Ovary (tissue), 9 donors: ENCODE data around the gene CHRNE. TPM values are rescaled to one million over a fixed set of nuclear protein-coding genes. Genes with fewer than 3 reads are reported as not detected.

Experiments used
- DNase-seq, 5 donors: peaks; one replicate each; pipeline ENCODE4 v3.0.0-alpha.2; 2019 to 2020
- H3K27ac ChIP-seq, 2 donors: fragments of 200-600 bp; one replicate each; pipeline versions ENCODE4 v1.5.1 to v1.8.0; 2019 to 2022
- H3K27me3 ChIP-seq: fragments of 200-600 bp; one replicate; pipeline ENCODE4 v1.8.0; 2022
- H3K36me3 ChIP-seq: fragments of 200-600 bp; sonication (generic); one replicate; pipeline ENCODE4 v1.5.1; 2019
- H3K4me1 ChIP-seq: one replicate; pipeline ENCODE4 v1.8.1; 2013; ENCODE audit warnings: mild to moderate bottlenecking, moderate library complexity; ENCODE audit not compliant: insufficient read depth
- H3K4me3 ChIP-seq: fragments of 200-600 bp; sonication (generic); one replicate; pipeline ENCODE4 v1.5.1; 2017
- H3K9me3 ChIP-seq, 2 donors: fragments of 200-600 bp in 1 of 2; sonication (generic) in 1 of 2; one replicate each; pipeline versions ENCODE4 v1.5.1 to v1.8.1; 2013 to 2019; ENCODE audit warnings: mild to moderate bottlenecking in 1 of 2, moderate library complexity in 1 of 2
- EP300 ChIP-seq: sonication (generic); formaldehyde crosslinking; IDR thresholded peaks from one replicate; pipeline ENCODE4 v1.6.1; 2017; ENCODE audit warnings: antibody characterized with exemption
- POLR2A ChIP-seq: fragments of 450-650 bp; IDR thresholded peaks from one replicate; pipeline ENCODE4 v1.6.1; 2017; ENCODE audit warnings: antibody characterized with exemption, mild to moderate bottlenecking, moderate library complexity
- WGBS, 3 donors: extraction: QIAGEN DNeasy Blood & Tissue Kit in 1 of 3; methylation state at CpG; one replicate each; pipeline versions ENCODE4 v1.1.5 to v1.1.7; 2013 to 2017; 5-methylcytosine and 5-hydroxymethylcytosine counted together
- intact Hi-C, 4 donors: fragments of 100-400 bp; cut with DNase I; formaldehyde crosslinking; loops; one replicate each; pipeline versions ENCODE4 v1.11.0 to v1.15.1; 2022 to 2023
- polyA plus RNA-seq, 2 donors: library from polyadenylated mRNA; stranded (reverse); fragments of 200-250 nt in 1 of 2; fragments of 350-450 nt in 1 of 2; fragmentation: Illumina TruSeq in 1 of 2; extraction: RNeasy Lipid Tissue Mini Kit (QIAGEN cat#74804) in 1 of 2; gene quantifications; one replicate each; pipeline ENCODE4 v1.2.3, GENCODE V29; 2013 to 2014
- total RNA-seq, 7 donors: library from RNA; depleted of rRNA in 2 of 7; stranded (reverse); fragments of >200 nt in 2 of 7; fragmentation: NEBNext Ultra II Directional in 3 of 7; extraction: Animal tissue kit (Norgen Biotek cat#: 25700) in 3 of 7; gene quantifications; one replicate each; pipeline versions ENCODE4 v1.1.0 to v1.2.4, GENCODE V29; 2016 to 2023
- TF ChIP-seq, protein P1 (sequence below), 3 donors: fragments of 450-650 bp in 2 of 3; fragments of 200-600 bp in 1 of 3; IDR thresholded peaks; one replicate each; pipeline versions ENCODE4 v1.5.1 to v1.8.0; 2016 to 2022; ENCODE audit warnings: antibody characterized with exemption in 3 of 3, mild to moderate bottlenecking in 1 of 3
- donor health status: DM: no; HTN: no; CAD: no; lungs with moderate emphysema.
- donor health status: DM: no; HTN: no; CAD: no.
- donor health status: Bipolar disorder and iron deficiency.
- donor health status: DM: yes; HTN: yes; CAD: no.
- donor health status: DM: no; HTN: no; CAD: no.
- donor health status: DM: yes; HTN: yes; CAD: no.

The CHRNE gene
- total and polyA plus RNA-seq, 9 donors, result 0.34 to 1.4 (median 1.0) TPM

DNA sequence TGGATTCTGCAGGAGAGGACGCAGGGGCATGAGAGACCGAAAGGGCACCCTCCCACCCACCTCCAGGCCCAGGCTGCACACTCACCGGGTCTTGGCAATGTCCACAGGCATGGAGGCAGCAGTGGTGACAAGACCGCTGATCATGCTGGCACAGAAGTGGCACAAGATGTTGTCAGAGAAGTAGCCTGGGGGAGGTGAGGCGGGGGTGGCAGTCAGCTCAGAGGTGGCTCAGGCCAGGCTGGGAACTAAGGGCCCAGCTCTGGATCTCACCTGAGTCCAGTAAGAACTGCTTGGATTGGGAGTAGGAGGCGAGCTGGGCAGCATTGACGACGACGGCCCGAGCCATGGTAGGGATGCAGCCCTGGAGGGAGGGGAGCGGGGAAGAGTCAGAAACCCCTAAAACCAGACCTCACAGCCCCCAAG lies 35.2 kb upstream of the CHRNE start:
- Histone ChIP-seq H3K9me3 (no peaks in the 10 kb centered on the region), H3K36me3 (no peaks in the 10 kb centered on the region), H3K27ac (no peak overlapping the region), H3K4me1 (peaks cover 14% of the 10 kb centered on the region), H3K27me3 (no peaks in the 10 kb centered on the region), H3K4me3 (no peak overlapping the region)
- TF ChIP-seq, protein P1, sequence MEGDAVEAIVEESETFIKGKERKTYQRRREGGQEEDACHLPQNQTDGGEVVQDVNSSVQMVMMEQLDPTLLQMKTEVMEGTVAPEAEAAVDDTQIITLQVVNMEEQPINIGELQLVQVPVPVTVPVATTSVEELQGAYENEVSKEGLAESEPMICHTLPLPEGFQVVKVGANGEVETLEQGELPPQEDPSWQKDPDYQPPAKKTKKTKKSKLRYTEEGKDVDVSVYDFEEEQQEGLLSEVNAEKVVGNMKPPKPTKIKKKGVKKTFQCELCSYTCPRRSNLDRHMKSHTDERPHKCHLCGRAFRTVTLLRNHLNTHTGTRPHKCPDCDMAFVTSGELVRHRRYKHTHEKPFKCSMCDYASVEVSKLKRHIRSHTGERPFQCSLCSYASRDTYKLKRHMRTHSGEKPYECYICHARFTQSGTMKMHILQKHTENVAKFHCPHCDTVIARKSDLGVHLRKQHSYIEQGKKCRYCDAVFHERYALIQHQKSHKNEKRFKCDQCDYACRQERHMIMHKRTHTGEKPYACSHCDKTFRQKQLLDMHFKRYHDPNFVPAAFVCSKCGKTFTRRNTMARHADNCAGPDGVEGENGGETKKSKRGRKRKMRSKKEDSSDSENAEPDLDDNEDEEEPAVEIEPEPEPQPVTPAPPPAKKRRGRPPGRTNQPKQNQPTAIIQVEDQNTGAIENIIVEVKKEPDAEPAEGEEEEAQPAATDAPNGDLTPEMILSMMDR (IDR thresholded peaks at IDR 0.05), result no peak
- TF ChIP-seq POLR2A, result no peak
- TF ChIP-seq EP300, result no peak
- whole genome bisulfite sequencing, 3 donors, result 82 to 90% (median 89%) methylated on average over 11 of the region's 11 CpGs
- DNase-seq, result peak in 1 of 5 donors; percentile 20
- intact Hi-C loops, result no loop called here

DNA sequence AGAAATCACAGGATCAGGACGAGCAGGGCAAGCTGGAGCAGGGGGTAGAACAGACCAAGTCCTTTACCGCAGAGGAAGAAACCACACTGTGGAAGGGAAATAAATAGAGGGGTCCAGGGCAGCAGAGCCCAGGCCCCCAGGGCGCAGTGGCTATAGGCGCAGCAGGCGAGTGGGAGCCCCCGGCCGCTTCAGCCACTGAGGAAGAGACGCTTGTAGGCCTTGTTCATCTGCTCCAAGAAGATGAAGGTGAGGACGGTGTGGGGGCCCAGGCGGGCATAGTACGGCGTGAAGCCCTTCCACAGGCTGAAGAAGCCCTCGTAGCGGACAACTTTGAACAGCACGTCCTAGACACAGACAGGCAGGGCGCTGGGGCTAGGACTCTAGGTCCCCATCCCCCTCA lies 34.7 kb upstream of the CHRNE start:
- Histone ChIP-seq H3K4me3 (no peak overlapping the region), H3K27me3 (no peaks in the 10 kb centered on the region), H3K9me3 (no peaks in the 10 kb centered on the region), H3K36me3 (no peaks in the 10 kb centered on the region), H3K4me1 (peaks cover 14% of the 10 kb centered on the region), H3K27ac (no peak overlapping the region)
- TF ChIP-seq POLR2A (no peak), EP300 (no peak)
- TF ChIP-seq, protein P1 (IDR thresholded peaks at IDR 0.05), result no peak
- DNase-seq, result peak in 1 of 5 donors; percentile 16
- 89 to 92% (median 91%) methylated on average over 16 of the region's 16 CpGs for WGBS, 3 donors
- intact Hi-C loops, result no loop called here

DNA sequence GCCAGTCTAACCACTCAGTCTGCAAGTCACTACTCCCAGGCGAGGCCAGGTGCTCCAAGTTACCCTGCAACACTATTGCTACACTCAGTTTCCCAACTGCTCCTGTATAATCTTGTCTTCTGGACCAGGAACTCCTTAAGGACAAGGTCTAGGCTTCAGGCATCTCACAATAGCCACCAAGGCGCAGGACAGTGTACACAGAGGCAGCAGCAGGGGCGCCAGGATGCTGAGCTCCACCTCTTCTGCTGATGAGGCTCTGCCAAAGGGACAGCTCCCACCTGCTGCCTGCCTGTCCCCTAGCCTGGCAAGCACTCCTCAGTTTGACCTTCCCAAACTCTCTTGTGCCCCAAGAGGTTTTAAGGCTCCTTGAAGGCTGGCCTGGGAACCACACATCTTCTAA lies 33.5 kb upstream of the CHRNE start:
- no peaks in the 10 kb centered on the region for H3K27me3 ChIP-seq
- intact Hi-C loops, result no loop called here
- no peaks in the 10 kb centered on the region for H3K36me3 ChIP-seq
- TF ChIP-seq EP300, result no peak
- no peak for TF ChIP-seq POLR2A
- TF ChIP-seq, protein P1 (IDR thresholded peaks at IDR 0.05), result no peak
- 78 to 84% (median 80%) methylated on average over 3 of the region's 3 CpGs for WGBS, 3 donors
- no peak for DNase-seq
- no peaks in the 10 kb centered on the region for H3K9me3 ChIP-seq
- peaks cover 14% of the 10 kb centered on the region for H3K4me1 ChIP-seq
- no peak overlapping the region for H3K27ac ChIP-seq
- H3K4me3 ChIP-seq, result no peak overlapping the region

DNA sequence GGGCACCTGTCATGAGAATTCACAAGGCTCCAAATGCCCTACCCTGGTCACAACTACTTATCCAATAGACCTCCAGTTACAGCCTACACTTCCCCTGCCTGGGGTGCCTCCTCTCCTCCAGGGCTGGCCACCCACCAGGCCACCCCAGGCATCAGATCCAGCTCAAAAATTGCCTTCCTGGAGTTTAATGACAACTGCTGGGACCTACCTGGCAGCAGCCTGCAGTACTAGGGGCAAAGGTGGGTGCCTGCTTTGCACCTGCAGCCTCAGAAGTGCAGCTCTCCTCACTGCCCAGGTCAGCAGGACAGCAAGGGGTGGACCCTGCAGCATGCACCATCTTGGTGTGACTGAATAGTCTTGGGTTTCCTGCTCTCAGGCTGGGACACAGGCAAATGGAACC lies 32.8 kb upstream of the CHRNE start:
- Histone ChIP-seq H3K27ac (no peak overlapping the region), H3K4me1 (peaks cover 9% of the 10 kb centered on the region), H3K27me3 (no peaks in the 10 kb centered on the region), H3K36me3 (no peaks in the 10 kb centered on the region), H3K4me3 (no peak overlapping the region), H3K9me3 (no peaks in the 10 kb centered on the region)
- DNase-seq, result no peak
- TF ChIP-seq POLR2A, result no peak
- TF ChIP-seq, protein P1 (IDR thresholded peaks at IDR 0.05), result no peak
- intact Hi-C loops, result no loop called here
